SK-N-SH (cell line): Measurements from ENCODE around the gene PBRM1.

ENCODE experiments used
- EP300 ChIP-seq, 2 experiments: IDR thresholded peaks; 2 replicates each; pipeline versions ENCODE4 v1.4.0 to v1.6.1; 2012; ENCODE audit warnings: borderline replicate concordance in 1 of 2, low read depth in 1 of 2, low read length in 1 of 2
- GABPA ChIP-seq: IDR thresholded peaks from 2 replicates; pipeline ENCODE4 v1.4.0; 2012; ENCODE audit warnings: low read depth, mild to moderate bottlenecking
- SMC3 ChIP-seq: IDR thresholded peaks from 2 replicates; pipeline ENCODE4 v1.6.1; 2012; ENCODE audit warnings: low read depth, low read length, improper control_type of control experiment
- TF ChIP-seq, protein P1 (sequence below): fragments of 200-600 bp; sonication (generic); IDR thresholded peaks from 2 replicates; pipeline ENCODE4 v1.6.1; 2017; ENCODE audit warnings: antibody characterized with exemption, mild to moderate bottlenecking, moderate library complexity

GRCh38 chr3:52513281-52513680 lies 172.4 kb downstream of the PBRM1 start:
- no peak for TF ChIP-seq SMC3
- no peak for TF ChIP-seq EP300 (IDR thresholded peaks at IDR 0.05; ENCODE audit: borderline replicate concordance in 1 of 2, low read depth in 1 of 2, low read length in 1 of 2)
- no peak for TF ChIP-seq GABPA
- TF ChIP-seq, protein P1, sequence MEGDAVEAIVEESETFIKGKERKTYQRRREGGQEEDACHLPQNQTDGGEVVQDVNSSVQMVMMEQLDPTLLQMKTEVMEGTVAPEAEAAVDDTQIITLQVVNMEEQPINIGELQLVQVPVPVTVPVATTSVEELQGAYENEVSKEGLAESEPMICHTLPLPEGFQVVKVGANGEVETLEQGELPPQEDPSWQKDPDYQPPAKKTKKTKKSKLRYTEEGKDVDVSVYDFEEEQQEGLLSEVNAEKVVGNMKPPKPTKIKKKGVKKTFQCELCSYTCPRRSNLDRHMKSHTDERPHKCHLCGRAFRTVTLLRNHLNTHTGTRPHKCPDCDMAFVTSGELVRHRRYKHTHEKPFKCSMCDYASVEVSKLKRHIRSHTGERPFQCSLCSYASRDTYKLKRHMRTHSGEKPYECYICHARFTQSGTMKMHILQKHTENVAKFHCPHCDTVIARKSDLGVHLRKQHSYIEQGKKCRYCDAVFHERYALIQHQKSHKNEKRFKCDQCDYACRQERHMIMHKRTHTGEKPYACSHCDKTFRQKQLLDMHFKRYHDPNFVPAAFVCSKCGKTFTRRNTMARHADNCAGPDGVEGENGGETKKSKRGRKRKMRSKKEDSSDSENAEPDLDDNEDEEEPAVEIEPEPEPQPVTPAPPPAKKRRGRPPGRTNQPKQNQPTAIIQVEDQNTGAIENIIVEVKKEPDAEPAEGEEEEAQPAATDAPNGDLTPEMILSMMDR, result no peak
